ENCODE data around the gene TRAPPC2L.

Gene TRAPPC2L

GRCh38 chr16:88850531-88851199 lies 6.3 kb upstream of the TRAPPC2L start:
- POLR2A ChIA-PET, result no interaction called here
- DNase-seq (ENCODE audit: extremely low spot score), result no peak
- TF ChIP-seq ARNT (IDR thresholded peaks at IDR 0.05) (no peak), FOXA1 (IDR thresholded peaks at IDR 0.05) (no peak), BHLHE40 (IDR thresholded peaks at IDR 0.05; ENCODE audit: borderline replicate concordance) (no peak), FOXK2 (IDR thresholded peaks at IDR 0.05) (no peak), PKNOX1 (IDR thresholded peaks at IDR 0.05) (no peak), CTBP1 (IDR thresholded peaks at IDR 0.05; ENCODE audit: borderline replicate concordance) (no peak), HDGF (IDR thresholded peaks at IDR 0.05; ENCODE audit: borderline replicate concordance) (no peak), ELF4 (IDR thresholded peaks at IDR 0.05) (no peak), FOXM1 (IDR thresholded peaks at IDR 0.05; ENCODE audit: borderline replicate concordance) (no peak), NFRKB (IDR thresholded peaks at IDR 0.05) (no peak), L3MBTL2 (conservative IDR thresholded peaks at IDR 0.05) (no peak), SUZ12 (IDR thresholded peaks at IDR 0.05) (no peak), ZNF384 (IDR thresholded peaks at IDR 0.05) (no peak), SP1 (IDR thresholded peaks at IDR 0.05) (no peak), LEF1 (IDR thresholded peaks at IDR 0.05; ENCODE audit: borderline replicate concordance) (no peak), TARDBP (IDR thresholded peaks at IDR 0.05) (no peak)
- CTCF ChIA-PET, result no interaction called here

GRCh38 chr16:88851616-88852015 lies 5.3 kb upstream of the TRAPPC2L start:
- ChIA-PET CTCF (no interaction called here), POLR2A (no interaction called here)
- TF ChIP-seq BHLHE40 (IDR thresholded peaks at IDR 0.05; ENCODE audit: borderline replicate concordance), result no peak
- TF ChIP-seq SUZ12 (IDR thresholded peaks at IDR 0.05), result no peak
- TF ChIP-seq NFRKB (IDR thresholded peaks at IDR 0.05), result no peak
- TF ChIP-seq FOXA1 (IDR thresholded peaks at IDR 0.05), result no peak
- TF ChIP-seq ELF4 (IDR thresholded peaks at IDR 0.05), result no peak
- TF ChIP-seq HDGF (IDR thresholded peaks at IDR 0.05; ENCODE audit: borderline replicate concordance), result no peak
- no peak for TF ChIP-seq LEF1 (IDR thresholded peaks at IDR 0.05; ENCODE audit: borderline replicate concordance)
- no peak for TF ChIP-seq FOXM1 (IDR thresholded peaks at IDR 0.05; ENCODE audit: borderline replicate concordance)
- TF ChIP-seq L3MBTL2 (conservative IDR thresholded peaks at IDR 0.05), result no peak
- no peak for DNase-seq (ENCODE audit: extremely low spot score)

DNA sequence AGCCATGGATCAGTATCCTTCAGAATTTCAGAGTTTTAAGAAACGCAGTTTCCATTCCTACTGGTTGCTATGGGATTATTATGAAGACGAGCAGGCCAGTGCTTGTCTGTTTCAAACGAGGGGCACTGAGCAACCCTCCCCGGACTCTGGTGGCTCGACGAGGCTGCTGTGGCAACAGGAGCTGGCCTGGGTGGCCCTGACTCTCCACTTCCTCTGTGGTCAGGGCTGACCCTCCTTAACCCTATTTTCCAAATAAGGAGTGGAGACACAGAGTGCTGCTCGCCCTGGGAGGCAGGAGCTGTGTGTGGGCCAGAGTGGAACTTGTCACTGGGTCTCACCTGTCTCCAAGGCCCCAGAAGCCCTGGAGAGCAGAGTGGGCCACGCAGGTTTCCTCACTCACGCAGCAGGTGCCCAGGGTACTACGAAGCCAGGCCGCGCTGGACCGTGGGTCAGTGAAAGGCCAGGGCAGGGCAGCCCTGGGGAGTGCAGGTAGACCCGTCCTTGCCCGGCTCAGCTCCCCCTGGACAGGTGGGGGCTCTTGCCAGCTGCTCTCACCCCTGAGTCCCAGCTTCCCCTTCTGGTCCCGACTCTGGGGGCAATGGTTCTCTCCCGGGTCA lies 3.5 kb upstream of the TRAPPC2L start:
- TF ChIP-seq NFRKB (IDR thresholded peaks at IDR 0.05), result no peak
- no peak for TF ChIP-seq TARDBP (IDR thresholded peaks at IDR 0.05)
- TF ChIP-seq ARNT (IDR thresholded peaks at IDR 0.05), result no peak
- no peak for TF ChIP-seq L3MBTL2 (conservative IDR thresholded peaks at IDR 0.05)
- TF ChIP-seq HDGF (IDR thresholded peaks at IDR 0.05; ENCODE audit: borderline replicate concordance), result no peak
- TF ChIP-seq LEF1 (IDR thresholded peaks at IDR 0.05; ENCODE audit: borderline replicate concordance), result no peak
- TF ChIP-seq CTBP1 (IDR thresholded peaks at IDR 0.05; ENCODE audit: borderline replicate concordance), result no peak
- no peak for TF ChIP-seq BHLHE40 (IDR thresholded peaks at IDR 0.05; ENCODE audit: borderline replicate concordance)
- no peak for TF ChIP-seq ZNF384 (IDR thresholded peaks at IDR 0.05)
- no peak for TF ChIP-seq FOXM1 (IDR thresholded peaks at IDR 0.05; ENCODE audit: borderline replicate concordance)
- no peak for TF ChIP-seq SUZ12 (IDR thresholded peaks at IDR 0.05)
- no peak for TF ChIP-seq PKNOX1 (IDR thresholded peaks at IDR 0.05)
- no peak for TF ChIP-seq SP1 (IDR thresholded peaks at IDR 0.05)
- no peak for TF ChIP-seq ELF4 (IDR thresholded peaks at IDR 0.05)
- ChIA-PET POLR2A (no interaction called here), CTCF (no interaction called here)
- no peak for DNase-seq (ENCODE audit: extremely low spot score)

DNA sequence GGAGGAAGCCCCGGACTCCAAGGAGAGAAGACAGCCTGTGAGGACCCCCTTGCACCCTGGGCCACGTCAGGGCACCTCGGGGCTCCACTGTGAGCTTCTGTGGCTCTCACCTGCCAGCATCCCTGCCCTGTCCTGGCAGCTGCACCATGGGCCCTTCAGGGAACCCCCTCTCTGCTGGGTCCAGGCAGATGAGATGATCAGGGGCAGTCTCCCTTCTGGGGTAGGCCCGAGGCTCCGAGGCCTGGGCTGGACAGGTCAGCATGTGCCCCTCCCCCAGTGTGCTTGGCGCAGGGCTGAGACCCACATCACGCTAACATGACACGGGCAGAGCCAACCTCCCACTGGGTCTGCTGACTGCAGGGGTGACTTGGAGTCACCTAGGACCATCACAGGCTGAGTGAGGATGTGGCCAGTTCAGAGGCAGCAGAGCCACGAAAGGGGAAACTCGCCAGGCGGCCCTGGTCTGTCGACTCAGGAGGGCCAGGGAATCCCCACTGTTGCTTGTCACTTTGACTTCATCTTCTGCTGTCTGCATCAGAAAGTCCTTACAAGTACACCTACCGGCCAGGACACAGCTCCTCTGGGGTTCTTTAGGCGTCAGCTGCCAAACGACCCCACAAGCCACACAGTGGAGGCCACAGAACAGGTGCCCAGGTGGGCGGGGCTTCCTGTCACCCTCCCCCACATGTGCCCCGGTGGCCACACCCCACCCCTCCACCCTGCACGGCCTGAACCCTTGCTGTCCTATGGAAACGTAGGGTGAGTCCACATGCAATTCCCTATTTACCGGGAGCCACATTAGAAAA lies 2.4 kb upstream of the TRAPPC2L start:
- ChIA-PET POLR2A (no interaction called here), CTCF (no interaction called here)
- no peak for TF ChIP-seq CTBP1 (IDR thresholded peaks at IDR 0.05; ENCODE audit: borderline replicate concordance)
- no peak for TF ChIP-seq SUZ12 (IDR thresholded peaks at IDR 0.05)
- TF ChIP-seq SP1 (IDR thresholded peaks at IDR 0.05), result no peak
- no peak for TF ChIP-seq NFRKB (IDR thresholded peaks at IDR 0.05)
- TF ChIP-seq BHLHE40 (IDR thresholded peaks at IDR 0.05; ENCODE audit: borderline replicate concordance), result no peak
- TF ChIP-seq FOXK2 (IDR thresholded peaks at IDR 0.05), result no peak
- TF ChIP-seq FOXM1 (IDR thresholded peaks at IDR 0.05; ENCODE audit: borderline replicate concordance), result no peak
- no peak for TF ChIP-seq TARDBP (IDR thresholded peaks at IDR 0.05)
- TF ChIP-seq L3MBTL2 (conservative IDR thresholded peaks at IDR 0.05), result no peak
- TF ChIP-seq ELF4 (IDR thresholded peaks at IDR 0.05), result no peak
- no peak for TF ChIP-seq ARNT (IDR thresholded peaks at IDR 0.05)
- no peak for TF ChIP-seq ZNF384 (IDR thresholded peaks at IDR 0.05)
- TF ChIP-seq FOXA1 (IDR thresholded peaks at IDR 0.05), result no peak
- DNase-seq (ENCODE audit: extremely low spot score), result no peak

GRCh38 chr16:88855176-88855575 lies 1.8 kb upstream of the TRAPPC2L start:
- POLR2A ChIA-PET, result no interaction called here
- TF ChIP-seq HDGF (IDR thresholded peaks at IDR 0.05; ENCODE audit: borderline replicate concordance) (no peak), FOXM1 (IDR thresholded peaks at IDR 0.05; ENCODE audit: borderline replicate concordance) (no peak), BHLHE40 (IDR thresholded peaks at IDR 0.05; ENCODE audit: borderline replicate concordance) (no peak), CTBP1 (IDR thresholded peaks at IDR 0.05; ENCODE audit: borderline replicate concordance) (no peak), FOXA1 (IDR thresholded peaks at IDR 0.05) (no peak), NFRKB (IDR thresholded peaks at IDR 0.05) (no peak), SUZ12 (IDR thresholded peaks at IDR 0.05) (no peak), L3MBTL2 (conservative IDR thresholded peaks at IDR 0.05) (no peak), ARNT (IDR thresholded peaks at IDR 0.05) (no peak), ZNF384 (IDR thresholded peaks at IDR 0.05) (no peak), SP1 (IDR thresholded peaks at IDR 0.05) (no peak), FOXK2 (IDR thresholded peaks at IDR 0.05) (no peak), ELF4 (IDR thresholded peaks at IDR 0.05) (no peak), TARDBP (IDR thresholded peaks at IDR 0.05) (no peak)
- CTCF ChIA-PET, result no interaction called here
- DNase-seq (ENCODE audit: extremely low spot score), result no peak

All from HEK293T (cell line).